K562 (cell line): ENCODE data around the gene MGAT4B. TPM values are rescaled to one million over a fixed set of nuclear protein-coding genes. Genes with fewer than 3 reads are reported as not detected.

ENCODE experiments used
- CBFA2T3 ChIP-seq: fragments of 450-650 bp; IDR thresholded peaks from 2 replicates; pipeline ENCODE4 v1.6.1; 2017
- ETV6 ChIP-seq, 3 experiments: fragments of 150-350 bp in 1 of 3; sonication (generic) in 1 of 3; formaldehyde crosslinking in 1 of 3; IDR thresholded peaks; 2 replicates each; pipeline versions ENCODE4 v1.6.1 to v1.8.0; 2014 to 2022; ENCODE audit warnings: borderline replicate concordance in 2 of 3, low read depth in 2 of 3, antibody characterized with exemption in 1 of 3, low read length in 1 of 3, mild to moderate bottlenecking in 1 of 3, missing genetic modification reagents in 1 of 3
- HEY1 ChIP-seq: fragments of 250-450 bp; sonication (Bioruptor Pico); IDR thresholded peaks from 2 replicates; pipeline ENCODE4 v1.5.0; 2020; ENCODE audit warnings: mild to moderate bottlenecking, moderate library complexity, borderline replicate concordance
- JUN ChIP-seq, 2 experiments: sonication (generic) in 1 of 2; formaldehyde crosslinking in 1 of 2; IDR thresholded peaks; 2 replicates each; pipeline versions ENCODE4 v1.6.1 to v1.8.0; 2012 to 2022; ENCODE audit warnings: borderline replicate concordance in 2 of 2, mild to moderate bottlenecking in 2 of 2, improper control_type of control experiment in 1 of 2, low read depth in 1 of 2, low read length in 1 of 2, missing genetic modification reagents in 1 of 2
- MECOM ChIP-seq: fragments of 250-450 bp; sonication (Bioruptor Pico); IDR thresholded peaks from 2 replicates; pipeline ENCODE4 v1.8.0; 2022; ENCODE audit warnings: inconsistent platforms
- MLX ChIP-seq, 2 experiments: fragments of 450-650 bp in 1 of 2; sonication (generic) in 1 of 2; formaldehyde crosslinking; conservative IDR thresholded peaks; 2 replicates each; pipeline versions ENCODE4 v1.4.0 to v1.8.1; 2020 to 2022; ENCODE audit warnings: mild to moderate bottlenecking in 1 of 2, missing genetic modification reagents in 1 of 2
- NRF1 ChIP-seq, 2 experiments: fragments of 450-650 bp; IDR thresholded peaks in 1 of 2; conservative IDR thresholded peaks in 1 of 2; 2 replicates each; pipeline ENCODE4 v1.6.1; 2014; ENCODE audit warnings: mild to moderate bottlenecking in 2 of 2
- PHB ChIP-seq: fragments of 250-450 bp; sonication (Bioruptor Pico); IDR thresholded peaks from 2 replicates; pipeline ENCODE4 v1.5.0; 2021
- TCF3 ChIP-seq: sonication (generic); formaldehyde crosslinking; IDR thresholded peaks from 2 replicates; pipeline ENCODE4 v1.4.0; 2020; ENCODE audit warnings: mild to moderate bottlenecking, missing genetic modification reagents
- ZBTB26 ChIP-seq: fragments of 450-650 bp; formaldehyde crosslinking; IDR thresholded peaks from 2 replicates; pipeline ENCODE4 v1.4.0; 2022; ENCODE audit warnings: missing genetic modification characterization
- ZNF3 ChIP-seq: fragments of 250-450 bp; sonication (Bioruptor Pico); IDR thresholded peaks from 2 replicates; pipeline ENCODE4 v1.5.0; 2021; ENCODE audit warnings: mild to moderate bottlenecking, moderate library complexity
- ZNF695 ChIP-seq: fragments of 450-650 bp; formaldehyde crosslinking; IDR thresholded peaks from 2 replicates; pipeline ENCODE4 v1.4.0; 2020; ENCODE audit warnings: mild to moderate bottlenecking, moderate library complexity
- polyA plus RNA-seq, 8 experiments: library from polyadenylated mRNA; depleted of rRNA in 4 of 8; stranded (reverse) in 5 of 8; unstranded in 3 of 8; fragments of >200 nt; fragmentation: Nextera tagmentation in 2 of 8; fragmentation: Illumina TruSeq in 1 of 8; extraction: Ambion mirVana in 2 of 8; extraction: Trizol in 1 of 8; gene quantifications; 2 replicates each; pipeline versions ENCODE4 v1.2.1 to v1.2.3, GENCODE V29; 2011 to 2014; ENCODE audit warnings: inconsistent platforms in 1 of 8, missing spikeins in 1 of 8
- total RNA-seq, 7 experiments: library from RNA; depleted of rRNA in 6 of 7; stranded (reverse); fragments of >200 nt in 6 of 7; fragmentation: Illumina TruSeq in 2 of 7; extraction: Trizol in 2 of 7; gene quantifications; 2 replicates each; pipeline versions ENCODE4 v1.2.1 to v1.2.3, GENCODE V29; 2011 to 2021; ENCODE audit warnings: low replicate concordance in 1 of 7
- TF ChIP-seq, protein P1 (sequence below): sonication (generic); formaldehyde crosslinking; IDR thresholded peaks from 2 replicates; pipeline ENCODE4 v1.8.0; 2023; ENCODE audit warnings: mild to moderate bottlenecking, missing genetic modification reagents
- TF ChIP-seq, protein P2 (sequence below): fragments of 250-450 bp; sonication (Bioruptor Pico); IDR thresholded peaks from 2 replicates; pipeline ENCODE4 v1.4.0; 2020; ENCODE audit warnings: mild to moderate bottlenecking, moderate library complexity, borderline replicate concordance
- TF ChIP-seq, protein P3 (sequence below): fragments of 450-650 bp; formaldehyde crosslinking; IDR thresholded peaks from 2 replicates; pipeline ENCODE4 v1.4.0; 2020; ENCODE audit warnings: mild to moderate bottlenecking, mixed read lengths
- TF ChIP-seq, protein P4 (sequence below), 2 experiments: fragments of 450-650 bp; IDR thresholded peaks; 2 replicates each; pipeline ENCODE4 v1.6.1; 2016

MGAT4B gene
- total and polyA plus RNA-seq, 9 of the 15 experiments (the other 6 are each of a cell fraction or from before 2014, with no cell fraction given), result 0.34 to 133 (median 75.4) TPM

GRCh38 chr5:179821298-179822058 lies 14.8 kb upstream of the MGAT4B start (continued):
- no peak; a peak in 1 of 4 replicates for TF ChIP-seq MLX (CRISPR knock-in tag; conservative IDR thresholded peaks at IDR 0.05)
- TF ChIP-seq, protein P1, sequence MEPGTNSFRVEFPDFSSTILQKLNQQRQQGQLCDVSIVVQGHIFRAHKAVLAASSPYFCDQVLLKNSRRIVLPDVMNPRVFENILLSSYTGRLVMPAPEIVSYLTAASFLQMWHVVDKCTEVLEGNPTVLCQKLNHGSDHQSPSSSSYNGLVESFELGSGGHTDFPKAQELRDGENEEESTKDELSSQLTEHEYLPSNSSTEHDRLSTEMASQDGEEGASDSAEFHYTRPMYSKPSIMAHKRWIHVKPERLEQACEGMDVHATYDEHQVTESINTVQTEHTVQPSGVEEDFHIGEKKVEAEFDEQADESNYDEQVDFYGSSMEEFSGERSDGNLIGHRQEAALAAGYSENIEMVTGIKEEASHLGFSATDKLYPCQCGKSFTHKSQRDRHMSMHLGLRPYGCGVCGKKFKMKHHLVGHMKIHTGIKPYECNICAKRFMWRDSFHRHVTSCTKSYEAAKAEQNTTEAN (CRISPR knock-in tag), result peak; percentile 84; the same call in 1 of the 2 replicates
- no peak for TF ChIP-seq MECOM (CRISPR knock-in tag)
- TF ChIP-seq ZBTB26 (CRISPR knock-in tag), result peak; percentile 65; the same call in 1 of the 2 replicates
- TF ChIP-seq PHB (CRISPR knock-in tag), result peak; percentile 82; the same call in 1 of the 2 replicates
- TF ChIP-seq, protein P2, sequence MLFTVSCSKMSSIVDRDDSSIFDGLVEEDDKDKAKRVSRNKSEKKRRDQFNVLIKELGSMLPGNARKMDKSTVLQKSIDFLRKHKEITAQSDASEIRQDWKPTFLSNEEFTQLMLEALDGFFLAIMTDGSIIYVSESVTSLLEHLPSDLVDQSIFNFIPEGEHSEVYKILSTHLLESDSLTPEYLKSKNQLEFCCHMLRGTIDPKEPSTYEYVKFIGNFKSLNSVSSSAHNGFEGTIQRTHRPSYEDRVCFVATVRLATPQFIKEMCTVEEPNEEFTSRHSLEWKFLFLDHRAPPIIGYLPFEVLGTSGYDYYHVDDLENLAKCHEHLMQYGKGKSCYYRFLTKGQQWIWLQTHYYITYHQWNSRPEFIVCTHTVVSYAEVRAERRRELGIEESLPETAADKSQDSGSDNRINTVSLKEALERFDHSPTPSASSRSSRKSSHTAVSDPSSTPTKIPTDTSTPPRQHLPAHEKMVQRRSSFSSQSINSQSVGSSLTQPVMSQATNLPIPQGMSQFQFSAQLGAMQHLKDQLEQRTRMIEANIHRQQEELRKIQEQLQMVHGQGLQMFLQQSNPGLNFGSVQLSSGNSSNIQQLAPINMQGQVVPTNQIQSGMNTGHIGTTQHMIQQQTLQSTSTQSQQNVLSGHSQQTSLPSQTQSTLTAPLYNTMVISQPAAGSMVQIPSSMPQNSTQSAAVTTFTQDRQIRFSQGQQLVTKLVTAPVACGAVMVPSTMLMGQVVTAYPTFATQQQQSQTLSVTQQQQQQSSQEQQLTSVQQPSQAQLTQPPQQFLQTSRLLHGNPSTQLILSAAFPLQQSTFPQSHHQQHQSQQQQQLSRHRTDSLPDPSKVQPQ (CRISPR knock-in tag), result no peak
- no peak for TF ChIP-seq JUN (IDR thresholded peaks at IDR 0.05; ENCODE audit: borderline replicate concordance, low read depth, low read length)
- TF ChIP-seq JUN (CRISPR knock-in tag; IDR thresholded peaks at IDR 0.05; ENCODE audit: borderline replicate concordance), result 0 out of 2 replicates have a peak, but pooled peaks have one; percentile 52
- TF ChIP-seq TCF3, result peak; percentile 62
- TF ChIP-seq, protein P3, sequence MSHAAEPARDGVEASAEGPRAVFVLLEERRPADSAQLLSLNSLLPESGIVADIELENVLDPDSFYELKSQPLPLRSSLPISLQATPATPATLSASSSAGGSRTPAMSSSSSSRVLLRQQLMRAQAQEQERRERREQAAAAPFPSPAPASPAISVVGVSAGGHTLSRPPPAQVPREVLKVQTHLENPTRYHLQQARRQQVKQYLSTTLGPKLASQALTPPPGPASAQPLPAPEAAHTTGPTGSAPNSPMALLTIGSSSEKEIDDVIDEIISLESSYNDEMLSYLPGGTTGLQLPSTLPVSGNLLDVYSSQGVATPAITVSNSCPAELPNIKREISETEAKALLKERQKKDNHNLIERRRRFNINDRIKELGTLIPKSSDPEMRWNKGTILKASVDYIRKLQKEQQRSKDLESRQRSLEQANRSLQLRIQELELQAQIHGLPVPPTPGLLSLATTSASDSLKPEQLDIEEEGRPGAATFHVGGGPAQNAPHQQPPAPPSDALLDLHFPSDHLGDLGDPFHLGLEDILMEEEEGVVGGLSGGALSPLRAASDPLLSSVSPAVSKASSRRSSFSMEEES (CRISPR knock-in tag), result no peak
- 0 out of 2 replicates have a peak, but pooled peaks have one; percentile 7 for TF ChIP-seq ZNF695 (CRISPR knock-in tag)
- TF ChIP-seq, protein P4, sequence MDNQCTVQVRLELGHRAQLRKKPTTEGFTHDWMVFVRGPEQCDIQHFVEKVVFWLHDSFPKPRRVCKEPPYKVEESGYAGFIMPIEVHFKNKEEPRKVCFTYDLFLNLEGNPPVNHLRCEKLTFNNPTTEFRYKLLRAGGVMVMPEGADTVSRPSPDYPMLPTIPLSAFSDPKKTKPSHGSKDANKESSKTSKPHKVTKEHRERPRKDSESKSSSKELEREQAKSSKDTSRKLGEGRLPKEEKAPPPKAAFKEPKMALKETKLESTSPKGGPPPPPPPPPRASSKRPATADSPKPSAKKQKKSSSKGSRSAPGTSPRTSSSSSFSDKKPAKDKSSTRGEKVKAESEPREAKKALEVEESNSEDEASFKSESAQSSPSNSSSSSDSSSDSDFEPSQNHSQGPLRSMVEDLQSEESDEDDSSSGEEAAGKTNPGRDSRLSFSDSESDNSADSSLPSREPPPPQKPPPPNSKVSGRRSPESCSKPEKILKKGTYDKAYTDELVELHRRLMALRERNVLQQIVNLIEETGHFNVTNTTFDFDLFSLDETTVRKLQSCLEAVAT (IDR thresholded peaks at IDR 0.05), result peak; percentile 4 to 69; a peak in 2 of 4 replicates
- TF ChIP-seq ETV6 (IDR thresholded peaks at IDR 0.05; ENCODE audit: borderline replicate concordance in 1 of 2, low read depth in 2 of 2, low read length in 1 of 2), result no peak
- 0 out of 2 replicates have a peak, but pooled peaks have one; percentile 51 for TF ChIP-seq ETV6 (CRISPR knock-in tag; IDR thresholded peaks at IDR 0.05; ENCODE audit: borderline replicate concordance)
- peak; percentile 59 for TF ChIP-seq CBFA2T3
- TF ChIP-seq ZNF3 (CRISPR knock-in tag), result no peak
- no peak for TF ChIP-seq HEY1 (CRISPR knock-in tag)
- peak; percentile 45 to 49; a peak in 2 of 4 replicates for TF ChIP-seq NRF1 (conservative IDR thresholded peaks at IDR 0.05 in 1 of 2, IDR thresholded peaks at IDR 0.05 in 1 of 2)
